Stimulated activated CD4-positive, alpha-beta T cell treated with anti-CD3 and anti-CD28 coated beads, Interleukin-15, amount 100 ng/mL, for 24 hours (primary cell): ENCODE results near the gene TMEM30B.
A peak's percentile ranks its signal among the peaks of the same experiment; 100 is the strongest.
"Not testable (repeated sequence)": the region's sequence is repeated elsewhere in the genome, so short reads cannot be mapped to it uniquely, and the experiment has no call there.

Experiments used
- DNase-seq: peaks from one replicate; pipeline ENCODE4 v3.0.0-alpha.2; 2020

TMEM30B gene, protein sequence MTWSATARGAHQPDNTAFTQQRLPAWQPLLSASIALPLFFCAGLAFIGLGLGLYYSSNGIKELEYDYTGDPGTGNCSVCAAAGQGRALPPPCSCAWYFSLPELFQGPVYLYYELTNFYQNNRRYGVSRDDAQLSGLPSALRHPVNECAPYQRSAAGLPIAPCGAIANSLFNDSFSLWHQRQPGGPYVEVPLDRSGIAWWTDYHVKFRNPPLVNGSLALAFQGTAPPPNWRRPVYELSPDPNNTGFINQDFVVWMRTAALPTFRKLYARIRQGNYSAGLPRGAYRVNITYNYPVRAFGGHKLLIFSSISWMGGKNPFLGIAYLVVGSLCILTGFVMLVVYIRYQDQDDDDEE

DNA sequence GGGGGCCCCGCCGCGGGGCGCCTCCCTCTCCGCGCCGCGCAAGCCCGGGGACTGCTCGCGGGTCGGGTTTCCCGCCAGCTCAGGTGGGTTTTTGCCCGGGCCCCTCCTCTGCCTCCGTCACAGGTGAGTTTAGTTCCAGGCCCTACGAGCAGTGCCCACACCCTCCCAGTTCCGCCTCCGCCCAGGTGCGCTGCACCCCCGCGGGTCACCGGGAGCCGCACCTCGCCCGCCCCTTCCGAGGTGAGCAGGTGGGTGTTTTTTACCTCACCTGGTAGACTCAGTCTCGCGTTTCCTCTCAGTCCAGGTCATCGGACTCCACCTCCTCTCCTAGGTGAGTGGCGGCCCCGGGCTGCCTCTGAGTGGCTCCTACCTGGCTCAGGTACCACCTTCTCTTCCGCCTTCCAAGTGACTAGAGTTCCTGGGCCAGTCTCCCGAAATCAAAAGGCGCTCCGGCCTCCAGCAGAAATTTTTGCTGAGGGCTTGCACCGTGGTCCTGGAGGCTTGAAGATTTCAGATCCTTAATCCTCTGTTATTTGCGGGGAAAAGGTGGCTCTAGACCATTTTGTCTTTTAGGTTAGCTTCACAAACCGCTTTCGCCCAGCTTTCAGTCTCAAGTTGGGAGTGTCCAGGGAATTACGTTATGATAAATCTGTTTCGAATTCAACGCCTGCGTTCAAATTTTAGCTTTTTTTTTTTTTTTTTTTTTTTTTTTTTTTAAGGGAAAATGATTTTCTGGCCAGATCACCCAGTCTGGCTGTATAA is at the start of gene TMEM30B:
TSS of gene TMEM30B (minus strand) at position 153 of the 762 bp plus-strand sequence. CDS start 191 bp downstream, outside the sequence.
- no peak for DNase-seq

DNA sequence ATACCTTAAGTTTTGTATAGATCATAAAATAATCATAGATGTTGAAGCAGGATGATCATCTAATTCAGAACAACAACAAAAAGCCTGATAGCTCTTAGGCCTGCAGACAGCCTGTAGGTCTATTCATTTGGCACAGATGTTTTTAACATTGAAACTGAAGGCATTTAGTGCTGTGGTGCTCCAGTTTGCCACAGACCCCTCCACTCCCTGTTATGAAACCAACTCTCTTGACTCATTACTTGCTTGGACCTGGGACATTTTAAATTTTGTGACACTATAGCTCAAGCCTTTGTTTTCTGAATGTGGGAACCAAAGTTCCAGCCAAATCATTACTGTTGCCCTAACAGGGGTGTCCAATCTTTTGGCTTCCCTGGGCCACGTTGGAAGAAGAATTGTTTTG is 49.4 kb upstream of the TMEM30B start:
- DNase-seq: peak; percentile 48

- DNase-seq: no peak
These were observed 48.4 kb upstream of the TMEM30B start for GRCh38 chr14:61329478-61330051.

- DNase-seq: no peak
These were observed 47.6 kb upstream of the TMEM30B start for GRCh38 chr14:61328626-61329262.

- no peak for DNase-seq
These were observed 45.7 kb upstream of the TMEM30B start for GRCh38 chr14:61326847-61327246.

GRCh38 chr14:61326146-61326545 is 45.0 kb upstream of the TMEM30B start:
- no peak for DNase-seq

GRCh38 chr14:61325166-61325565 is 44.0 kb upstream of the TMEM30B start:
- DNase-seq: no peak

DNA sequence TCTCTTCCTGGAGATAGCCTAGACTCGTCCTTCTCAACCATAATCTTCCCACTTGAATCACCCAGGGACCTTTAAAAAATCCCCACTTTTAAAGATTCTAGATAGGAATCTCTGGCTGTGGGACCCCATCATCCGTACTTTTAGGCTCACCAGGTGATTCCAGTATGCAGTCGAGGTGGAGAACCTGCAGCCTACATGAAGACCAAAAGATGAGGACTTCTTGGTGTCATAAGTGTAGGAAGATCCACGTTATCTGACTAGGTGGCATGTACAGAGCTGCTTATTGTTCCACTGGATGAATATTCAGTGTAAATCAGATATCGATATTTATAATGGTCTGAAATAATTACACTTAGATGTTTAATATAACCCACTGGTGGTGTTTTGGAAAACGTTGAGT is 42.8 kb upstream of the TMEM30B start:
- no peak for DNase-seq

DNA sequence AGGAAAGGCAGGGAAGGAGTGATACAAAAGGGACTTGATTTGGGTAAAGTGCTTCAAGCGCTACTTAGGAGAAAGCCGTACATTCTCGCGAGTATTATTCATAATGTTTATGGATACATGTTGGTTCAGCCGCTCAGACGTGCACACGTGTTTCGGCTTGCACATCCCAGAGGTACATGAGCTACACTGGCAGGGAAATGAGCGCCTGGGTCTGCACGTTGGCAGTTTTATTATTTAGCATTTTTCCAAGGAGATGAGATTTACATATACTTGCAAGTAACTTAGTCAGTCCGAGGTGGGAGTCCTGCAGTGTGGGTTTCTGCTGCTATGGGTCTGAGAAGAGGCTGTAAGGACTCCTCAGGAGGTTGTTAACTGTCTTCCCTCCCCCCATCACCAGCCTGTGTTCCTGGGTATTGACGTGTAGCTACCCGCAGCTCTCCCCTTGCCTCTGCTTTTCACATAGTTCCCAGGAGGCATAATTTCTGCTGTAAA is 41.7 kb upstream of the TMEM30B start:
- DNase-seq: peak; percentile 69

- peak; percentile 58 for DNase-seq
These were observed 41.1 kb upstream of the TMEM30B start for GRCh38 chr14:61322011-61322798.

DNA sequence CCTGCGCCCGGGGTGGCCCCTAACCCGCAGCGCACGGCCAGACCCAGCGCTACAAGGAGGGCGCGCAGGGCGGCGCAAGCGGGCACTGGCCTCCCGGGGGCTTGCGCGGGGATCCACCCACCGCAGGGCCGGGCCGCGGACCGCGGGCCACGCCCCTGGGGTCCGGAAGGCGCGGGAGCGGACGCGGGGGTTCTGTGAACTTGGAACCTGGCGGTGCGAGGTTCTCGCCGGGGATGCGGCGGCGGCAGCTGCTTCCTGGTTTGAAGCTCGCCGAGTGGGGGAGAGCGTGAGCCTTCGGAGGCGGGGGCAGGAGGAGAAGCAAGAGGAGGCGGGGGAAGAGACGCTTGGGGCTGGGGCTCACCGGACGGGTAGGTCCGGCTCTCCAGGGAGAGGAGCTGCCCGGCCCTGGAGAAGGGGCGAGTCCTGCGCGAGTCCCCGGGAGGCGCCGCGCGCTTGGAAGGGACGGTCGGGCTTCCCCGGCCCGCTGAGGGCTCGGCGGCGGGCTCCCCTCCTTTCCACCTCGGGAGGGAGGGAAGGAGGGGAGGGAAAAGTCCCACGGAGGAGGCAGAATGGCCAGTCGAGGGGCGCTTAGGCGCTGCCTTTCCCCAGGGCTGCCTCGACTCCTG is 40.4 kb upstream of the TMEM30B start, which contains the start of gene PRKCH:
TSS of gene PRKCH (plus strand) at position 195 of the 626 bp plus-strand sequence. CDS start 523 bp downstream, outside the sequence.
- peak; percentile 90 for DNase-seq

DNA sequence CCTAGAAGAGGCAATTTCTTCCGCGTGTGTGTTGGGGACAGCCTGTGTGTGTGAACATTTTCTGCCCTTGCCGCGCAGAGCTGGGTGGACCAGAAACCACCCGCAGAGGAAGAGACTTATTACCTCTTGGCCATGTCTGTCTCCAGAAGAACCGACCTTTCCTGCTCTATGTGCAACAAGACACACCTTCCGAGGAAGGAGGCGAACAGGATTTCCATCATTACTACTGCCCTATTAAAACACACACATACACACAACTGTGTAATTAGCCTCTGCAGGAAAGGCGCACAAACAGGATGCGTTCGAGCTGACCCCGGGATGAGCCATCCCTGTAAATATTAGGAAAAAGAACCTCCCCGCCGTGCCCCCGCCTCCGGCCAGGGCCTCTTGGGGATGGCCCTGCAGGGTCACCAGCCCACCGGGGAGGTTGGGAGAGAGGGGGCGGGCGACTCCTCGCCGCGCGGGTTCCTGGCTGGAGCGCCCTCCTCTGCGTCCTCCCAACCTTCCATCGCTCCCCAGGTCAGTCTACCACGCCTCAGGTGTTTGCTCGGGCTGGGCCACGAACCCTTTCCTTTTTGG is 39.8 kb upstream of the TMEM30B start:
- DNase-seq: no peak

GRCh38 chr14:61320170-61320569 is 39.0 kb upstream of the TMEM30B start:
- not testable (repeated sequence) for DNase-seq

DNA sequence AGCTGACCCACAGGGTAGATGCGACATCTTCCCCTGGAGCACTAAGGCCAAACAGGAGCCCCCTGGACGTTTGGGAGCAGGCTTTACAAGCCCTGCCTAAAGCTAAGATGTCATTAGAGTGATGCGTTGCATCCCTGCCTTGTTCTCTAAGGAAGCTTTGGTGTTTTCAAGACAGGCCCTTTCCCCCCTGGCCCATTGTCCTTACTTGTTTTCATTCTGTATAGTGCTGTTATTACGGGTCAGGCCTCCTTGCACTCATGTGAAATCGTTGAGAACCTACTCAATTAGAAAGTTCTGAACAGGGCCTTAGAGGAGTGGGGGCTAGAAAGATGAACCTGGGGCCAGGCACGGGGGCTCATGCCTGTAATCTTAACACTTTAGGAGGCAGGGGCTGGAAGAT is 38.6 kb upstream of the TMEM30B start:
- no peak for DNase-seq

DNA sequence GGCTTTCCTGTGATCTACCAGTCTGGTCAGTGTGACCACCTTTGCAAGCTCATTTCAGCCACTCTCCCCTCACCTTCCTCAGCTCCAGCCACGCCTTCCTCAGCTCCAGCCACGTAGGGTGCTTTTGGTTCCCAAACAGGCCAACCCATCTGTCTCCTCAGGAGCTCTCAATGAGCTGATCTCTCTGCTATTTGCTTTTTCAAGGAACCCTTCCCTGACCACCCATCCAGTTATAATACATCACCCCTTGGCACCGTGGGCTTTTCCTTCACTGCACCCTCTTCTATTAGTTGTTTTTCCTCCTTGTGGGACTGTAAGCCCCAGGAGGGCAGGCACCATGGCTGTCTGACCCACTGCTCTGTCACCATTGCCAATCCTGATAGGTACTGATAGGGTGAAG is 37.9 kb upstream of the TMEM30B start:
- DNase-seq: no peak

- no peak for DNase-seq
These were observed 34.2 kb upstream of the TMEM30B start for GRCh38 chr14:61315313-61315712.

GRCh38 chr14:61308701-61309100 is 27.6 kb upstream of the TMEM30B start:
- not testable (repeated sequence) for DNase-seq

- DNase-seq: no peak
These were observed 27.1 kb upstream of the TMEM30B start for GRCh38 chr14:61308198-61308597.

DNA sequence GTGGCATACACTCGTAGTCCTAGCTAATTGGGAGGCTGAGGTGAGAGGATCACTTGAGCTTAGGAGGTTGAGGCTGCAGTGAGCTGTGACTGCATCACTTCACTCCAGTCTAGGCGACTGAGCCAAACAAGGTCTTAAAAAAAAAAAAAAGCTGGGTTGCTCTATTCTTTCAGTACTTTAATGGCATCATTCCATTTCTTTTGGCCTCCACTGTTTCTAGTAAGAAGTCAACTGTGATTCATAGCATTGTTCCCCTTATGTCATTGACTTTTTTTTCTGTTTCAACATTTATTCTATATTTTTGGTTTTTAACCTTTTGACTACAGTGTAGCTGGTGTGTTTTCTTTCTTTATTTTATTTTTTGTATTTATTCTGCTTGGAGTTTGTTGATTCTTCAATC is 23.6 kb upstream of the TMEM30B start:
- no peak for DNase-seq

DNA sequence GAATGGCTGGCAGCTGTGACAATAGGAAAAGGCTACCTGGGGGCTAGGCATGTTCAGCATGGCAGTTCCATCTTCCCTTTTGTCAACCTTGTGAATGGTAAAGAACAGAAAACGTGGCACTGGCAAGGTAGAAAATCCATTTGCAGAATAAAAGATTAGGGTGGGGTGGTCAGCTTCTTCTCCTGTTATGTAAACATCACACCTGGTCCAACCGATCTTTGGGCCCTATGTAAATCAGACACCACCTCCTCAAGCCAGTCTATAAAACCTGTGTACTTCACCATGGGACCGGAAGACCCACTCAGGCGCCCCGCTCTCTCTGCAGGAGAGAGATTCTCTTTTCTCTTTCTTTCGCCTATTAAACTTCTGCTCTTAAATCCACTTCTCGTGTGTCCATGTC is 19.6 kb upstream of the TMEM30B start:
- DNase-seq: no peak

DNA sequence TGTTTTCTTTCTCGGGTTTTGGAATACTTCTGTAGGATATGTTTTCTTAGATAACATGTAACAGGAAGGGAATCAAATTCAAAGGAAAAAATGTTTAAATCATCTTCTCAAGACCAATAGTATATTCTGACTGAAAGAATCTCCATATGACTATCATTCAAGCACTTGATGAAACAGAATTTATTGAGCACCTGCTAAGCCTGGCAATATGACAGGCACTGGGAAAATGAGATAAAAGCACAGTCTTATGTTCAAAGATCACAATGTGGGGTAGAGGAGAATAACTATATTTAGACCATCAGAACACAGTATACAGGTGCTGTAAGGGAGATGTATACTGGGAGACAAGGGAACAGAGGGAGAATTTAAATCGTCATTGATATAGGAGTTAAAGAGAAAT is 19.1 kb upstream of the TMEM30B start:
- DNase-seq: no peak
